ENCODE measurements around the gene STAC. TPM values are rescaled to one million over a fixed set of nuclear protein-coding genes. Genes with fewer than 3 reads are reported as not detected.

Gene STAC
- total and polyA plus RNA-seq, 10 of the 15 experiments (the other 5 are each of a cell fraction or from before 2014, with no cell fraction given), result 0.07 TPM; not detected in 9

- no peak for TF ChIP-seq ZBTB40 (IDR thresholded peaks at IDR 0.05; ENCODE audit: borderline replicate concordance)
- TF ChIP-seq POU2F2 (IDR thresholded peaks at IDR 0.05; ENCODE audit: borderline replicate concordance, low read depth, low read length), result no peak
- TF ChIP-seq CBX3 (IDR thresholded peaks at IDR 0.05; ENCODE audit: borderline replicate concordance, low read depth), result no peak
- TF ChIP-seq SMAD1 (IDR thresholded peaks at IDR 0.05; ENCODE audit: low read depth, partially characterized antibody), result no peak
- TF ChIP-seq IKZF2 (IDR thresholded peaks at IDR 0.05), result no peak
- no peak for TF ChIP-seq PML (IDR thresholded peaks at IDR 0.05; ENCODE audit: low read length)
- no peak for TF ChIP-seq HDAC6 (IDR thresholded peaks at IDR 0.05; ENCODE audit: unreplicated experiment)
- no peak for TF ChIP-seq MTA2 (IDR thresholded peaks at IDR 0.05; ENCODE audit: low read depth)
- TF ChIP-seq CHD2 (IDR thresholded peaks at IDR 0.05; ENCODE audit: borderline replicate concordance, low read depth, low read length), result no peak
- TF ChIP-seq MEF2B (IDR thresholded peaks at IDR 0.05; ENCODE audit: partially characterized antibody, poor library complexity, severe bottlenecking), result no peak
- TF ChIP-seq CTCF (IDR thresholded peaks at IDR 0.05 in 2 of 3, conservative IDR thresholded peaks at IDR 0.05 in 1 of 3; ENCODE audit: control insufficient read depth in 2 of 3, extremely low read depth in 1 of 3, insufficient read depth in 1 of 3, low read depth in 3 of 3, low read length in 3 of 3), result no peak
- no peak for TF ChIP-seq SMAD5 (IDR thresholded peaks at IDR 0.05; ENCODE audit: low read depth)
These were observed 145.0 kb downstream of the STAC start (continued) for GRCh38 chr3:36525115-36525801.
